ENCODE results near the gene SLC38A6.

GRCh38 chr14:61025251-61026223 lies 44.5 kb downstream of the SLC38A6 start:
- TF ChIP-seq, protein P1, sequence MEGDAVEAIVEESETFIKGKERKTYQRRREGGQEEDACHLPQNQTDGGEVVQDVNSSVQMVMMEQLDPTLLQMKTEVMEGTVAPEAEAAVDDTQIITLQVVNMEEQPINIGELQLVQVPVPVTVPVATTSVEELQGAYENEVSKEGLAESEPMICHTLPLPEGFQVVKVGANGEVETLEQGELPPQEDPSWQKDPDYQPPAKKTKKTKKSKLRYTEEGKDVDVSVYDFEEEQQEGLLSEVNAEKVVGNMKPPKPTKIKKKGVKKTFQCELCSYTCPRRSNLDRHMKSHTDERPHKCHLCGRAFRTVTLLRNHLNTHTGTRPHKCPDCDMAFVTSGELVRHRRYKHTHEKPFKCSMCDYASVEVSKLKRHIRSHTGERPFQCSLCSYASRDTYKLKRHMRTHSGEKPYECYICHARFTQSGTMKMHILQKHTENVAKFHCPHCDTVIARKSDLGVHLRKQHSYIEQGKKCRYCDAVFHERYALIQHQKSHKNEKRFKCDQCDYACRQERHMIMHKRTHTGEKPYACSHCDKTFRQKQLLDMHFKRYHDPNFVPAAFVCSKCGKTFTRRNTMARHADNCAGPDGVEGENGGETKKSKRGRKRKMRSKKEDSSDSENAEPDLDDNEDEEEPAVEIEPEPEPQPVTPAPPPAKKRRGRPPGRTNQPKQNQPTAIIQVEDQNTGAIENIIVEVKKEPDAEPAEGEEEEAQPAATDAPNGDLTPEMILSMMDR (conservative IDR thresholded peaks at IDR 0.05; ENCODE audit: low read length) = peak; percentile 99
- TF ChIP-seq EZH2phosphoT487 (IDR thresholded peaks at IDR 0.05; ENCODE audit: borderline replicate concordance, low read depth, low read length) = no peak
